Endothelial cell of umbilical vein (primary cell): Measurements from ENCODE around the gene PRKAR2B. TPM values are rescaled to one million over a fixed set of nuclear protein-coding genes. Genes with fewer than 3 reads are reported as not detected.
A peak's percentile ranks its signal among the peaks of the same experiment; 100 is the strongest.
"Not testable (repeated sequence)": the region's sequence is repeated elsewhere in the genome, so short reads cannot be mapped to it uniquely, and the experiment has no call there.

Experiments
- BruUV-seq: library from RNA; stranded (reverse); fragments of 400-500 nt; replicated peaks from 2 replicates; lab custom pipeline; 2021; lab: Mats Ljungman, UMichigan
- CTCF ChIA-PET: fragments of 300-600, 350-600 bp; sonication (Branson Sonifier 250); formaldehyde crosslinking; loops from one replicate; lab custom pipeline; 2021; ENCODE audit warnings: antibody characterized with exemption, inconsistent platforms; lab: Charles Lee
- POLR2A ChIA-PET: fragments of 300-600, 350-600 bp; sonication (Branson Sonifier 250); formaldehyde crosslinking; loops from one replicate; lab custom pipeline; 2021; ENCODE audit warnings: antibody characterized with exemption, inconsistent platforms; lab: Charles Lee
- DNase-seq: peaks from one replicate; pipeline ENCODE4 v3.0.0-alpha.2; 2011; ENCODE audit warnings: low read depth, low spot score
- FAIRE-seq: peaks from 2 replicates; lab custom pipeline; 2011; peaks lifted over from hg19 to GRCh38; lab: Jason Lieb, UNC
- H2AFZ ChIP-seq: 2 replicates; pipeline ENCODE4 v1.6.0; 2012; ENCODE audit warnings: low read depth, low read length, control low read depth, inconsistent platforms
- H3K27ac ChIP-seq: 2 replicates; pipeline ENCODE4 v1.5.1; 2011; ENCODE audit warnings: low read depth, mild to moderate bottlenecking, control low read depth, low read length, moderate library complexity; ENCODE audit not compliant: insufficient read depth
- H3K27me3 ChIP-seq, 2 experiments: 2 replicates each; pipeline versions ENCODE4 v1.6.0 to v1.6.1; 2011; ENCODE audit warnings: low read length in 2 of 2, mixed read lengths in 1 of 2; ENCODE audit not compliant: control insufficient read depth in 2 of 2, insufficient read depth in 2 of 2
- H3K36me3 ChIP-seq, 2 experiments: 2 replicates in 1 of 2; 3 replicates in 1 of 2; pipeline ENCODE4 v1.5.1; 2011; ENCODE audit warnings: low read length in 2 of 2, mild to moderate bottlenecking in 1 of 2, moderate library complexity in 1 of 2; ENCODE audit not compliant: control insufficient read depth in 2 of 2, insufficient read depth in 2 of 2; ENCODE audit errors: extremely low read depth in 1 of 2
- H3K4me1 ChIP-seq: 3 replicates; pipeline ENCODE4 v1.5.1; 2011; ENCODE audit warnings: mild to moderate bottlenecking, low read length; ENCODE audit not compliant: control insufficient read depth, insufficient read depth; ENCODE audit errors: extremely low read depth
- H3K4me2 ChIP-seq: 2 replicates; pipeline ENCODE4 v1.6.1; 2011; ENCODE audit warnings: low read length, control low read depth, mixed read lengths; ENCODE audit not compliant: insufficient read depth
- H3K4me3 ChIP-seq, 3 experiments: fragments of 200-600 bp in 1 of 3; sonication (generic), shearing (Covaris generic) in 1 of 3; replicated peaks in 1 of 3; 2 replicates each; pipeline ENCODE4 v1.5.1; 2011 to 2016; ENCODE audit warnings: control low read depth in 3 of 3, low read length in 3 of 3, mild to moderate bottlenecking in 2 of 3, inconsistent platforms in 1 of 3, low read depth in 1 of 3, moderate library complexity in 1 of 3; ENCODE audit not compliant: insufficient read depth in 1 of 3
- H3K79me2 ChIP-seq: 2 replicates; pipeline ENCODE4 v1.6.0; 2012; ENCODE audit warnings: low read length, inconsistent platforms; ENCODE audit not compliant: control insufficient read depth, insufficient read depth
- H3K9ac ChIP-seq: replicated peaks from 2 replicates; pipeline ENCODE3; 2011; ENCODE audit warnings: low read length, control low read depth; ENCODE audit not compliant: insufficient read depth; ENCODE audit errors: extremely low read depth
- H3K9me1 ChIP-seq: replicated peaks from 3 replicates; pipeline ENCODE4 v1.6.0; 2011; ENCODE audit warnings: mild to moderate bottlenecking, low read length; ENCODE audit not compliant: control insufficient read depth, insufficient read depth; ENCODE audit errors: extremely low read depth
- H3K9me3 ChIP-seq: replicated peaks from 2 replicates; pipeline ENCODE4 v1.5.1; 2012; ENCODE audit warnings: low read length, inconsistent platforms; ENCODE audit not compliant: control insufficient read depth, insufficient read depth
- H4K20me1 ChIP-seq: replicated peaks from 2 replicates; pipeline ENCODE3; 2011; ENCODE audit warnings: mild to moderate bottlenecking, low read length; ENCODE audit not compliant: control insufficient read depth, insufficient read depth; ENCODE audit errors: extremely low read depth
- EZH2 ChIP-seq: IDR thresholded peaks from 2 replicates; pipeline ENCODE4 v1.6.1; 2012; ENCODE audit warnings: borderline replicate concordance, low read depth, mild to moderate bottlenecking, moderate library complexity, low read length, inconsistent platforms; ENCODE audit not compliant: severe bottlenecking
- GATA2 ChIP-seq: IDR thresholded peaks from 2 replicates; pipeline ENCODE4 v1.7.0; 2011; ENCODE audit warnings: low read depth, mild to moderate bottlenecking, moderate library complexity, mixed read lengths, low read length; ENCODE audit not compliant: insufficient read length, insufficient read depth
- dilution Hi-C: fragments of 300-500 bp; cut with MboI; formaldehyde crosslinking; loops from one replicate; pipeline ENCODE4 v1.15.0; 2019; ENCODE audit warnings: low sequenced_read_pairs; ENCODE audit not compliant: extremely low pct_ligation_motif_present
- intact Hi-C: fragments of 100-400 bp; cut with micrococcal nuclease; formaldehyde crosslinking; loops from one replicate; pipeline ENCODE4 v1.10.0; 2022
- polyA plus RNA-seq, 4 experiments: library from polyadenylated mRNA; depleted of rRNA in 3 of 4; stranded (reverse) in 3 of 4; unstranded in 1 of 4; fragments of >200 nt; gene quantifications; 2 replicates each; pipeline versions ENCODE4 v1.2.1 to v1.2.3, GENCODE V29; 2011 to 2012; ENCODE audit warnings: missing spikeins in 1 of 4
- total RNA-seq: library from RNA; stranded (reverse); gene quantifications from 2 replicates; pipeline ENCODE4 v1.2.3, GENCODE V29; 2021

Gene PRKAR2B
- total and polyA plus RNA-seq, 2 donors (not counting 3 experiments of a cell fraction or from before 2014, with no cell fraction given), result 10.7 to 39.8 TPM

DNA sequence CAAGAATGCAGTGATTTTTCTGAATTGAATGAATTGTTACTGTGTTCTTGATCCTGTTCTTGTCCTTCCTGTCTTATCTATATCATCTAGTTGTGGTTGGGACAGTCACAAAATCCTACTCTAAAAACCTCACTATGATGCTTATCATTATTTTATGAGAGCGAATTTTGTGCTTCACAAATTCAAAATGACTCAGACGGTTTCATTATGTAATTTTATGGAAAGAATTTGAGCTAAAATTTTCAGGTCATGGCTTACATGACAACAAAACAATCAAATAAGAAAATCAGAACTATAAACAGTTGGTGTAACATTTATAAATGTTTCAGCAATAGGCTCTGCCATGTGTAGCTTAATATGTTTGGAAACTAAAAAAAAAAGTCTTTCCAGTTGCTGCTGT lies 6.9 kb downstream of the PRKAR2B start:
- H3K79me2 ChIP-seq, result peaks cover 73% of the 10 kb centered on the region
- peak; percentile 24 for TF ChIP-seq GATA2
- no peak for TF ChIP-seq EZH2
- H3K4me1 ChIP-seq, result peaks cover 48% of the 10 kb centered on the region
- ChIA-PET POLR2A (no interaction called here), CTCF (interaction anchor here (0.9 kb wide), 1 partner anchor 104 kb away, joined by 3 read pairs; no protein-coding TSS in a partner anchor)
- intact Hi-C loops, result no loop called here
- H3K9ac ChIP-seq, result no peak overlapping the region
- no peak overlapping the region for H2AFZ ChIP-seq
- H4K20me1 ChIP-seq, result no peaks in the 10 kb centered on the region
- no peaks in the 10 kb centered on the region for H3K9me1 ChIP-seq
- dilution Hi-C loops, result no loop called here
- H3K4me3 ChIP-seq, result no peak overlapping the region
- no TSS peak for BruUV-seq
- no peaks in the 10 kb centered on the region for H3K9me3 ChIP-seq
- no peaks in the 10 kb centered on the region for H3K36me3 ChIP-seq
- FAIRE-seq (no peak), DNase-seq (peak; percentile 10)
- peak overlapping the region; percentile 53 for H3K4me2 ChIP-seq
- no peaks in the 10 kb centered on the region for H3K27me3 ChIP-seq
- no peak overlapping the region for H3K27ac ChIP-seq

DNA sequence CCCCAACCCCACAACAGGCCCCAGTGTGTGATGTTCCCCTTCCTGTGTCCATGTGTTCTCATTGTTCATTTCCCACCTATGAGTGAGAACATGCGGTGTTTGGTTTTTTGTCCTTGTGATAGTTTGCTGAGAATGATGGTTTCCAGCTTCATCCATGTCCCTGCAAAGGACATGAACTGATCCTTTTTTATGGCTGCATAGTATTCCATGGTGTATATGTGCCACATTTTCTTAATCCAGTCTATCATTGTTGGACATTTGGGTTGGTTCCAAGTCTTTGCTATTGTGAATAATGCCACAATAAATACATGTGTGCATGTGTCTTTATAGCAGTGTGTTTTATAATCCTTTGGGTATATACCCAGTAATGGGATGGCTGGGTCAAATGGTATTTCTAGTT lies 10.5 kb downstream of the PRKAR2B start:
- H3K36me3 ChIP-seq, H3K4me3 ChIP-seq, H2AFZ ChIP-seq, H3K27ac ChIP-seq, H3K9ac ChIP-seq, H3K9me1 ChIP-seq, BruUV-seq, H3K27me3 ChIP-seq, dilution Hi-C loops, H3K9me3 ChIP-seq, H4K20me1 ChIP-seq, intact Hi-C loops, FAIRE-seq, CTCF ChIA-PET, H3K4me2 ChIP-seq, POLR2A ChIA-PET, DNase-seq: not testable (repeated sequence)
- peaks cover 14% of the 10 kb centered on the region for H3K4me1 ChIP-seq
- H3K79me2 ChIP-seq, result peaks cover 66% of the 10 kb centered on the region

DNA sequence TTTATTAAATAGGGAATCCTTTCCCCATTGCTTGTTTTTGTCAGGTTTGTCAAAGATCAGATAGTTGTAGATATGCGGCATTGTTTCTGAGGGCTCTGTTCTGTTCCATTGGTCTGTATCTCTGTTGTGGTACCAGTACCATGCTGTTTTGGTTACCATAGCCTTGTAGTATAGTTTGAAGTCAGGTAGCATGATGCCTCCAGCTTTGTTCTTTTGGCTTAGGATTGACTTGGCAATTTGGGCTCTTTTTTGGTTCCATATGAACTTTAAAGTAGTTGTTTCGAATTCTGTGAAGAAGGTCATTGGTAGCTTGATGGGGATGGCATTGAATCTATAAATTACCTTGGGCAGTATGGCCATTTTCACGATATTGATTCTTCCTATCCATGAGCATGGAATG lies 11.6 kb downstream of the PRKAR2B start:
- H3K9me1 ChIP-seq, intact Hi-C loops, dilution Hi-C loops, H3K9me3 ChIP-seq, FAIRE-seq, POLR2A ChIA-PET, DNase-seq, H3K36me3 ChIP-seq, H3K4me2 ChIP-seq, H3K27ac ChIP-seq, H4K20me1 ChIP-seq, BruUV-seq, H3K4me3 ChIP-seq, H3K9ac ChIP-seq, H3K27me3 ChIP-seq, H2AFZ ChIP-seq: not testable (repeated sequence)
- H3K79me2 ChIP-seq, result peaks cover 60% of the 10 kb centered on the region
- H3K4me1 ChIP-seq, result peaks cover 12% of the 10 kb centered on the region
- CTCF ChIA-PET, result interaction anchor here (1.5 kb wide), 1 partner anchor 28 kb away, joined by 3 read pairs; no protein-coding TSS in a partner anchor
